C4-2B (cell line): Measurements from ENCODE around the gene NME1.

Experiments used
- H3K27ac ChIP-seq: fragments of 450-650 bp; 2 replicates; pipeline ENCODE4 v1.5.1; 2017
- ZFX ChIP-seq: fragments of 450-650 bp; IDR thresholded peaks from 2 replicates; pipeline ENCODE4 v1.6.1; 2017
- TF ChIP-seq, protein P1 (sequence below): fragments of 450-650 bp; conservative IDR thresholded peaks from 2 replicates; pipeline ENCODE4 v1.5.1; 2017; ENCODE audit warnings: mild to moderate bottlenecking

The NME1 gene

DNA sequence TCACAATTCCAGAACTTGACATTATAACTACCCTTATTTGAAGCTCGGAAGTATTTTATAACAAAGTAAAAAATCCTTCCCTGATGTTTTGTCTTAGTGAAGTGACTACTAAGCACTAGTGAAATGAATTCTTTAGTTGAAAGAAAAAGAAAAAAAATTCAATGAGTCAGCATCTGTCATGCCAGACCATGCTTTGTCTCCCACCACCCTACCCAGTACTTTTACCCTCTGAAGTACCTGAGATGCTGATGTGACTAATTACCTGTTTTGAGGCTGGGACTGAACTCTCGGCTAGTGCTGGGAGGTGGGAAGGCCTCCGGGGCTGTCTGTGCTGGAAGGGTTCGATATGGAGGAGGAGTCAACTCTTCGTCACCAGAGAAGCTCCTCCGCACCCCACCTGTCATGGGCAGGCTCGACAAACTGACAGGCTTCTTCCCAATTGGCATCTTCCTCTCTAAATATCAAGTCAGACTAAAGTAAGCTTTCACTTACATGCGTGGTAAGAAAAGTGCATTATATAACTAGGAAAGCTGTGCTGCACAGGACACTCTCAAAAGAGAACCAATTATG lies 32.5 kb downstream of the NME1 start:
- TF ChIP-seq, protein P1, sequence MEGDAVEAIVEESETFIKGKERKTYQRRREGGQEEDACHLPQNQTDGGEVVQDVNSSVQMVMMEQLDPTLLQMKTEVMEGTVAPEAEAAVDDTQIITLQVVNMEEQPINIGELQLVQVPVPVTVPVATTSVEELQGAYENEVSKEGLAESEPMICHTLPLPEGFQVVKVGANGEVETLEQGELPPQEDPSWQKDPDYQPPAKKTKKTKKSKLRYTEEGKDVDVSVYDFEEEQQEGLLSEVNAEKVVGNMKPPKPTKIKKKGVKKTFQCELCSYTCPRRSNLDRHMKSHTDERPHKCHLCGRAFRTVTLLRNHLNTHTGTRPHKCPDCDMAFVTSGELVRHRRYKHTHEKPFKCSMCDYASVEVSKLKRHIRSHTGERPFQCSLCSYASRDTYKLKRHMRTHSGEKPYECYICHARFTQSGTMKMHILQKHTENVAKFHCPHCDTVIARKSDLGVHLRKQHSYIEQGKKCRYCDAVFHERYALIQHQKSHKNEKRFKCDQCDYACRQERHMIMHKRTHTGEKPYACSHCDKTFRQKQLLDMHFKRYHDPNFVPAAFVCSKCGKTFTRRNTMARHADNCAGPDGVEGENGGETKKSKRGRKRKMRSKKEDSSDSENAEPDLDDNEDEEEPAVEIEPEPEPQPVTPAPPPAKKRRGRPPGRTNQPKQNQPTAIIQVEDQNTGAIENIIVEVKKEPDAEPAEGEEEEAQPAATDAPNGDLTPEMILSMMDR, result no peak
- TF ChIP-seq ZFX, result no peak
- no peak overlapping the region for H3K27ac ChIP-seq

DNA sequence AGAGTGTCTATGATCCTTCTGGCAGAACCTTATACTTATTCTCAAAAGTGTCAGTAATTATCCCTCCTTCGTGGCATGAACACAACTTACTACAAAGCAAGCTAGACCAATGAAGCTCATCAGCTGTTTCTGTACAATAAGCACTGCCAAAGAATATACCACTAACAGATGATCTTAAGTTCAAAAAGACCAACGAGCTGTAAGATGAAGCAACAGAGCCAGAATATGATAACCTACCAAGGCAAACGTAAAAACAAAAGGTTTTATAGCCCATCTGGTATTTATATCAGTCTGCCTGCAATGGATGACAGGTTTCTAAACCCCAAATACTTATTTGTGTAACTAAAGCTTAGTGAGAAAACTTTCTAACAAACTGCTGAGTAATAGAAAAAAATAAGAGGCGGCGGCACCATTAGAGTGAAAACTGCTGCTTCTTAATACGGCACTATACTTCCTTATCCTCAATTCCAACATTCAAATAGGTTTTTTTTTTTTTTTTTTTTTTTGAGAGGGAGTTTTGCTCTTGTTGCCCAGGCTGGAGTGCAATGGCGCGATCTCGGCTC lies 35.0 kb downstream of the NME1 start:
- no peak for TF ChIP-seq ZFX
- TF ChIP-seq, protein P1, result no peak

DNA sequence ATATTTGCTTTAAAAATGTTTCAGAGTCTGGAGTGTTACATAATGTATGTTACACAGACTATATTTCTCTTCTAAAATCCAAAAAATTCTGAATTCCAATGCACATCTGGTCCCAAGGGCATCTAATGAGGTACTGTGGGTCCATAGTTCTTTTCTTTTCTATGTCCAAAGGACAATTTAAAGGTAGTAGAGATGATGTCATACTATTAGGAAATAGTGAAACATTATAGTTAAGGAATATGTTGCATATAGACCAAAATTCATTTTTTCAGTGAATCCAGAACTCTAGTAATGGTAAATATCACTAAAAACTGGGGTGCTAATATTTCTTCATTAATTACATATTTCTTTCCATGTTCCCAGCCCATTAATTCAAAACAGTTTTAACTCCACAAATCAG lies 35.8 kb downstream of the NME1 start:
- no peak overlapping the region for H3K27ac ChIP-seq
- TF ChIP-seq, protein P1, result no peak
- no peak for TF ChIP-seq ZFX

More for the DNA sequence above, 35.0 kb downstream of the NME1 start:
- no peak overlapping the region for H3K27ac ChIP-seq

DNA sequence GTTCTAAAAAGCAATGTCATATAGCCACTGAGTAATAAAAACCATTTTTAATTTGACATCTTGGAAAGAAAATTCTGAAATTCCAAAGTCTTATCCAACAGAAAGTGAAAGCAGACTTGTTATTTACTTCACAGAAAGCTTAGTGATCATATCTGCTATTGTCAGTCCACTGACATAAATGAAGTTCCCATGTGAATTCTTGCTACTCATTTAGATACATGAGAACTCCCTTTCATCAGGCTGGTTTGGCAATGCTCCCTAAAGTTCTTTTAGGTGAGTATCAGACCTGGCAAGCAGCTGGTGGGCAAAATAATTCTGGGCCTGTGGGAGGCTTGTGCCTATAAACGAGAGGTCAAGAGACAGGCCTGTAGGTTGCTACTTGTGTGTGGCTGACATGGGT lies 36.3 kb downstream of the NME1 start:
- TF ChIP-seq, protein P1, result no peak
- TF ChIP-seq ZFX, result no peak
- H3K27ac ChIP-seq, result no peak overlapping the region

DNA sequence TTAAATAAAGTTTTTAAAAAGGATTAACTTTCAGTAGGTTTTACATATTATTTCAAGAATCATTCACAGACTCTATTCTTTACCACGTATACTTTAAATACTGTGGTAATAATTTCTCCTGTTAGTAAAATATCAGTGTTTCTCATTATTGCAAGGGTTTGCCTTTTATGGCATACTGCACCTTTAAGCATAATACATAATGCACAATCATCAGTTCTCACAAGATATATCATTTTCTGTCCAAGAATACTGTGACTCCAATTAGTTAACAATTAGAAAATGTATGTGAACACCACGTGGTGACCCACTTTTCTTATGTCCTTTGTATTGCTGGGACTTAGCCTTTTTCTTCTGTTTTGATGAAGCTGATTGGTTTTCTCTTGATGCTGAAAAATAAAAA lies 38.5 kb downstream of the NME1 start:
- TF ChIP-seq ZFX, result no peak
- TF ChIP-seq, protein P1, result no peak
- no peak overlapping the region for H3K27ac ChIP-seq

DNA sequence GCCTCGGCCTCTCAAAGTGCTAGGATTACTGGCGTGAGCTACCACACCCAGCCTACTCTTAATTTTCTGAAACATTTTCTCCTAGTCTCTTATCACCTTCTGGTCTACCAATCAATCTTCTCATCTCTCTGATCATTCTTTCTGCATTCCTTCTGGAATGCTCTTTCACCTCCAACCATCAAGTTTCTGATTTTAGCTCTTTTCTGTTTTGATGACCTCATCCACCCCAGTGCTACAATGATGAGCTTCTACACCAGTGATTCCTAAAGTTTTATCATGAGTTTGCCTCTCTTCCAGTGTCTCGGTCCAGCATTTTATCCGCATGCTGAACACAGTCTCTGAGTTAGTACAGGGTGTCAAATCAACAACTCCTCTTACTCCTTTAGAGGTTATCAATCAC lies 44.4 kb downstream of the NME1 start:
- TF ChIP-seq ZFX, result no peak
- no peak overlapping the region for H3K27ac ChIP-seq

DNA sequence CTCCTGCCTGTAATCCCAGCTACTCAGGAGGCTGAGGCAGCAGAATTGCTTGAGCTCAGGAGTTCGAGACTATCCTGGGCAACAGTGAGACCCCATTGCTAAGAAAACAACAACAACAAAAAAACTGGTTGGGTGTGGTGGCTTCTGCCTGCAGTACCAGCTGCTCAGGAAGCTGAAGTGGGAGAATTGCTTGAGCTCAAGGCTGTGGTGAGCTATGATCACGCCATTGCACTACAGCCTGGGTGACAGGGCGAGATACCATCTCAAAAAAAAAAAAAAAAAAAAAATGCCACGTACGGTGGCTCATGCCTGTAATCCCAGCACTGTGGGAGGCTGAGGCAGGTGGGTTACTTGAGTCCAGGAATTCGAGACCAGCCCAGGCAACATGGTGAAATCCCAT lies 46.9 kb downstream of the NME1 start:
- H3K27ac ChIP-seq, result no peak overlapping the region
- TF ChIP-seq ZFX, result no peak
- TF ChIP-seq, protein P1, result no peak

DNA sequence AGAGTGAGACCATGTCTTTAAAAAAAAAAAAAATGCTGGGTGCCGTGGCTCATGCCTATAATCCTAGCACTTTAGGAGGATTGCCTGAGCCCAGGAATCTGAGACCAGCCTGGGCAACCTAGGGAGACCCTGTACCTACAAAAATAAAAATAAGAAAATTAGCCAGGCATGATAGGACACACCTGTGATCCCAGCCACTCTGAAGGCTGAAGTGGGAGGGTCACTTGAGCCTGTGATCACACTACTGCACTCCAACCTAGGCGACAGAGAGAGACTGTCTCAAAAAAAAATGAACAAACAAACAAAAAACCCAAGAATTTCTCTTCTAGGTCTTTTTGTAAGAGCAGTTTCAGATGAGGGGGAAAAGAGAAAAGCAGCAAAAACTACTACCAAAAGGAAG lies 47.5 kb downstream of the NME1 start:
- no peak for TF ChIP-seq ZFX
- TF ChIP-seq, protein P1, result no peak
- H3K27ac ChIP-seq, result no peak overlapping the region
